ENCODE results near the gene MED16. TPM values are rescaled to one million over a fixed set of nuclear protein-coding genes. Genes with fewer than 3 reads are reported as not detected.

The MED16 gene
- total RNA-seq, 1 experiment from 2014 or later, result 83.1 TPM

Other genes starting within 250 kb of the MED16 start
- 78.0 and 81.9 TPM in 2 replicates for gene RNF126, start 230.0 kb downstream of the MED16 start, total RNA-seq (2021)
- 6.8 and 9.1 TPM in 2 replicates for gene FSTL3, start 216.8 kb downstream of the MED16 start, total RNA-seq (2021)
- gene PRSS57, start 197.7 kb downstream of the MED16 start, total RNA-seq (2021), result 0.22 TPM in 1 of 2 replicates, not detected in the other
- gene PALM, start 184.3 kb downstream of the MED16 start, total RNA-seq (2021), result 18.5 and 23.6 TPM in 2 replicates
- gene MISP, start 142.1 kb downstream of the MED16 start, total RNA-seq (2021), result 0.44 and 0.83 TPM in 2 replicates
- gene PTBP1, start 95.7 kb downstream of the MED16 start, total RNA-seq (2021), result 712 and 748 TPM in 2 replicates
- 57.9 and 61.2 TPM in 2 replicates for gene PLPPR3, start 71.2 kb downstream of the MED16 start, total RNA-seq (2021)
- 0.77 and 1.6 TPM in 2 replicates for gene AZU1, start 65.3 kb downstream of the MED16 start, total RNA-seq (2021)
- gene PRTN3, start 52.2 kb downstream of the MED16 start, total RNA-seq (2021), result 0.31 TPM in 1 of 2 replicates, not detected in the other
- gene ELANE, start 40.9 kb downstream of the MED16 start, total RNA-seq (2021), result not detected in 2 replicates
- gene CFD, start 33.5 kb downstream of the MED16 start, total RNA-seq (2021), result 1.9 and 2.8 TPM in 2 replicates
- not detected in 2 replicates for gene RNU6-9, start 297 bp upstream of the MED16 start, total RNA-seq (2021)
- gene R3HDM4, start 20.0 kb upstream of the MED16 start, total RNA-seq (2021), result 66.2 and 66.4 TPM in 2 replicates
- gene KISS1R, start 24.1 kb upstream of the MED16 start, total RNA-seq (2021), result 3.3 and 5.9 TPM in 2 replicates
- gene ARID3A, start 32.8 kb upstream of the MED16 start, total RNA-seq (2021), result 98.3 and 104 TPM in 2 replicates
- gene WDR18, start 91.2 kb upstream of the MED16 start, total RNA-seq (2021), result 94.7 and 101 TPM in 2 replicates
- 1.0 and 1.4 TPM in 2 replicates for gene GRIN3B, start 107.2 kb upstream of the MED16 start, total RNA-seq (2021)
- 169 and 171 TPM in 2 replicates for gene TMEM259, start 127.9 kb upstream of the MED16 start, total RNA-seq (2021)
- gene RNU6-2, start 128.3 kb upstream of the MED16 start, total RNA-seq (2021), result not detected in 2 replicates
- gene CNN2, start 133.4 kb upstream of the MED16 start, total RNA-seq (2021), result 524 and 529 TPM in 2 replicates
- gene ABCA7, start 146.9 kb upstream of the MED16 start, total RNA-seq (2021), result 28.3 and 34.6 TPM in 2 replicates
- 35.0 and 39.8 TPM in 2 replicates for gene ARHGAP45, start 174.0 kb upstream of the MED16 start, total RNA-seq (2021)
- 261 and 272 TPM in 2 replicates for gene POLR2E, start 202.2 kb upstream of the MED16 start, total RNA-seq (2021)
- gene GPX4, start 210.8 kb upstream of the MED16 start, total RNA-seq (2021), result 355 and 363 TPM in 2 replicates

Data from H9 (cell line).